ENCODE data around the gene ARHGEF39. TPM values are rescaled to one million over a fixed set of nuclear protein-coding genes. Genes with fewer than 3 reads are reported as not detected.
A peak's percentile ranks its signal among the peaks of the same experiment; 100 is the strongest.

The ARHGEF39 gene
- total RNA-seq, 1 donor from 2014 or later, result 0.79 TPM

DNA sequence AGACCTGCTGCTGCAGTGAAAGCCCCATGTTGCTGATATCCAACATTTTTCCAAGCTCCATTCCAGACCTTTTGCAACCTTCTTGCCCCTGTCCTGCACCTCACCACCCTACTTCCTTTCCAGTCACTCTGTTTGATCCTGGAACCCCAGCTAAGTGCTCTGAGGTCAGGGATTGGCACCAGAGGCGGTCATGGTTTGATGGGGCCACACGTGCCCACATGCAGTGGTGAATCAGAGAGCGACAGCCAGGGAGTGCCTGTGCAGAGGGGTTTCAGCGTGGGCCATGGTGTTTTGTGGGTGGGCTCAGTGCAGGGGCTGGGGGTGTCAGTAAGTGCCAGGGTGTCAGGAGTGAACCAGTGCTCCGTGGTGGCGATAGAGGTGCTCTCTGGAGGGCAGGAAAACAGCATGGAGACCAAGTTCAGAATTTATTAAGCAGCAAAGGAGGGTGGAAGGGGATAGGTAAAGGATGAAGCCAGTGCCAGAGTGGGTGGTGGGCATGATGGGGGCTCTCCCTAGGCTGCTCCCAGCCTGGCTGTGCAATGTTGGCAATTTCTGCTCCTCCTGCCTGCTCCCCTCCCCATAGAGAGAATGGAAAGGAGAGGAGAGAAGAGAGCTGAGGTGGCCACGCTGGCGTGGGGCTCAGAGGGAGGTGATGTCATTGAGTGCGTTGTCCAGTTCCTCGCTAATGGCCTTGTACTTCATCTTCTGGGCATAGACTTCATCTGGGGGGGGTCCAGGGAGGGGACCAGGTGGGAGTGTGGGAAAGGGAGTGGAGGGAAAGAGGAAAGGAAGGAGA, 17.7 kb upstream of the ARHGEF39 start:
- peak; percentile 13 for FAIRE-seq
- Histone ChIP-seq H3K4me3 (ENCODE audit: low read depth, low read length) (no peak overlapping the region), H3K36me3 (ENCODE audit: control insufficient read depth, insufficient read depth, low read length) (peaks cover 19% of the 10 kb centered on the region), H3K27me3 (ENCODE audit: control insufficient read depth, insufficient read depth, low read length) (no peaks in the 10 kb centered on the region)
- no peak for TF ChIP-seq CTCF (IDR thresholded peaks at IDR 0.05; ENCODE audit: insufficient read depth, low read length, severe bottlenecking)
- DNase-seq (ENCODE audit: low read depth), result no peak

DNA sequence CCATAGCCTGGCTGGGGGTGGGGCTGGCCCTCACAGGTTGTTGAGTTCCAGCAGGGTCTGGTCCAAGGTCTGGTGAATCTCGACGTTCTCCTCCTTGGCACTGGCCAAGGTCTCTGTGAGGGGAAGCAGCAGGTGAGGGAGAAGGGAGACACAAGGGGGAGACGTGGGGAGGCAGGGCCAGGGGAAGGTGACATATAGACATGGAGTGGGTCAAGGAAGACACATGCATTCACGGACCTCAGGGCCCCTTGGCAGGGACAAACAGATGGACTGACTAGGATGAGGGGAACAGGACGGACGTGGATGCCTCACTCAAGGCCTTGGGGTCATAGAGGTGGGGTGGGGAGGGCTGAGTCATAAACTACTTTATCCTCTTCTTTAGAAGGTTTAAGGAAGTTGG, 17.1 kb upstream of the ARHGEF39 start:
- TF ChIP-seq CTCF (IDR thresholded peaks at IDR 0.05; ENCODE audit: insufficient read depth, low read length, severe bottlenecking), result no peak
- H3K36me3 ChIP-seq (ENCODE audit: control insufficient read depth, insufficient read depth, low read length), result peaks cover 15% of the 10 kb centered on the region
- no peak for FAIRE-seq

GRCh38 chr9:35681341-35682002, 16.5 kb upstream of the ARHGEF39 start:
- Histone ChIP-seq H3K36me3 (ENCODE audit: control insufficient read depth, insufficient read depth, low read length) (peaks cover 13% of the 10 kb centered on the region), H3K4me3 (ENCODE audit: low read depth, low read length) (no peak overlapping the region), H3K27me3 (ENCODE audit: control insufficient read depth, insufficient read depth, low read length) (no peaks in the 10 kb centered on the region)
- peak; percentile 89 for FAIRE-seq
- TF ChIP-seq CTCF (IDR thresholded peaks at IDR 0.05; ENCODE audit: insufficient read depth, low read length, severe bottlenecking), result no peak
- no peak for DNase-seq (ENCODE audit: low read depth)

More for the DNA sequence above, 17.1 kb upstream of the ARHGEF39 start:
- Histone ChIP-seq H3K27me3 (ENCODE audit: control insufficient read depth, insufficient read depth, low read length) (no peaks in the 10 kb centered on the region), H3K4me3 (ENCODE audit: low read depth, low read length) (no peak overlapping the region)
- no peak for DNase-seq (ENCODE audit: low read depth)

- TF ChIP-seq CTCF (IDR thresholded peaks at IDR 0.05; ENCODE audit: insufficient read depth, low read length, severe bottlenecking), result no peak
- DNase-seq (ENCODE audit: low read depth) (no peak), FAIRE-seq (no peak)
- no peaks in the 10 kb centered on the region for H3K27me3 ChIP-seq (ENCODE audit: control insufficient read depth, insufficient read depth, low read length)
- peaks cover 14% of the 10 kb centered on the region for H3K36me3 ChIP-seq (ENCODE audit: control insufficient read depth, insufficient read depth, low read length)
- no peak overlapping the region for H3K4me3 ChIP-seq (ENCODE audit: low read depth, low read length)
These were observed 15.5 kb upstream of the ARHGEF39 start for GRCh38 chr9:35680331-35681105.

DNA sequence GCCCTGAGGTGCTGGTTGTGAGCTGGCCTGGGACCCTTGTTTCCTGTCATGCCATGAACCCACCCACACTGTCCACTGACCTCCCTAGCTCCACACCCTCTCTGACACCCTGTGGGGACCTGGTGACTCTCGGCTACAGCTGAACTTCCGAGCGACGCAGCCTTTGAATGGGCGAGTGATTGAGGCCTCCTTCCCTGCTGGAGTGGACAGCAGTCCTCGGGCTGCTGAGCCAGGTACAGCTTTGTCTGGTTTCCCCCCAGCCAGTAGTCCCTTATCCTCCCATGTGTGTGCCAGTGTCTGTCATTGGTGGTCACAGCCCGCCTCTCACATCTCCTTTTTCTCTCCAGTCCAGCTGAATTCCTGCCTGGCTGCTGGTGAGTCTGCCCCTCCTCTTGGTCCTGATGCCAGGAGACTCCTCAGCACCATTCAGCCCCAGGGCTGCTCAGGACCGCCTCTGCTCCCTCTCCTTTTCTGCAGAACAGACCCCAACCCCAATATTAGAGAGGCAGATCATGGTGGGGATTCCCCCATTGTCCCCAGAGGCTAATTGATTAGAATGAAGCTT, 14.9 kb upstream of the ARHGEF39 start:
- no peak for FAIRE-seq
- DNase-seq (ENCODE audit: low read depth), result no peak
- Histone ChIP-seq H3K27me3 (ENCODE audit: control insufficient read depth, insufficient read depth, low read length) (no peaks in the 10 kb centered on the region), H3K36me3 (ENCODE audit: control insufficient read depth, insufficient read depth, low read length) (peaks cover 10% of the 10 kb centered on the region), H3K4me3 (ENCODE audit: low read depth, low read length) (no peak overlapping the region)
- no peak for TF ChIP-seq CTCF (IDR thresholded peaks at IDR 0.05; ENCODE audit: insufficient read depth, low read length, severe bottlenecking)
